Measurements from ENCODE around the gene VAC14.
"Not testable (repeated sequence)": the region's sequence is repeated elsewhere in the genome, so short reads cannot be mapped to it uniquely, and the experiment has no call there.

- TF ChIP-seq ZFX (IDR thresholded peaks at IDR 0.05; ENCODE audit: borderline replicate concordance), result not testable (repeated sequence)
- TF ChIP-seq, protein P1, sequence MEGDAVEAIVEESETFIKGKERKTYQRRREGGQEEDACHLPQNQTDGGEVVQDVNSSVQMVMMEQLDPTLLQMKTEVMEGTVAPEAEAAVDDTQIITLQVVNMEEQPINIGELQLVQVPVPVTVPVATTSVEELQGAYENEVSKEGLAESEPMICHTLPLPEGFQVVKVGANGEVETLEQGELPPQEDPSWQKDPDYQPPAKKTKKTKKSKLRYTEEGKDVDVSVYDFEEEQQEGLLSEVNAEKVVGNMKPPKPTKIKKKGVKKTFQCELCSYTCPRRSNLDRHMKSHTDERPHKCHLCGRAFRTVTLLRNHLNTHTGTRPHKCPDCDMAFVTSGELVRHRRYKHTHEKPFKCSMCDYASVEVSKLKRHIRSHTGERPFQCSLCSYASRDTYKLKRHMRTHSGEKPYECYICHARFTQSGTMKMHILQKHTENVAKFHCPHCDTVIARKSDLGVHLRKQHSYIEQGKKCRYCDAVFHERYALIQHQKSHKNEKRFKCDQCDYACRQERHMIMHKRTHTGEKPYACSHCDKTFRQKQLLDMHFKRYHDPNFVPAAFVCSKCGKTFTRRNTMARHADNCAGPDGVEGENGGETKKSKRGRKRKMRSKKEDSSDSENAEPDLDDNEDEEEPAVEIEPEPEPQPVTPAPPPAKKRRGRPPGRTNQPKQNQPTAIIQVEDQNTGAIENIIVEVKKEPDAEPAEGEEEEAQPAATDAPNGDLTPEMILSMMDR (IDR thresholded peaks at IDR 0.05), result not testable (repeated sequence)
Observed at GRCh38 chr16:70823498-70824118, 22.6 kb upstream of the VAC14 start.
